DMS114 treated with DMSO at 0.1 percent for 48 hours (cell line): ENCODE results near the gene MYO18A.

Experiments
- DNase-seq: peaks from one replicate; lab custom pipeline; 2025; ENCODE audit not compliant: unreplicated experiment; lab: John Stamatoyannopoulos, UW

MYO18A gene

DNA sequence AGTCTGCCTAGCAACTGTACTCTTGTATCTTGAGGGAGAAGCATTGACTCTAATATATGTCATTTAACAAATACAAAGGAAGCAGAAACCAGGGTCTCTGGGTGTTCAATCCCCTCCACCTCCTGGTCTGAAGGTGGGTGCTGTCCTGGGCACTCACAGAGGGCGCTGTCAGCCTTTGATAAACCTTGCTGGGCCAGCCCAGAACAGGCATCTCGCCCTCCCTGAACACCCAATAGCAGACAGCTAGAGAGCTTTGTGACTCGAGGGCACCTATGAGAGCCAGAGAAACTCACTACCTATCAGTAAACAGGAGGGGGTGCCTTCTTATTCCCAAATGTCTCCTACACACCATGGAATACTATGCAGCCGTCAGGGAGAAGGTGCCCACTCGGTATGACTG is 143.6 kb downstream of the MYO18A start:
- no peak for DNase-seq

DNA sequence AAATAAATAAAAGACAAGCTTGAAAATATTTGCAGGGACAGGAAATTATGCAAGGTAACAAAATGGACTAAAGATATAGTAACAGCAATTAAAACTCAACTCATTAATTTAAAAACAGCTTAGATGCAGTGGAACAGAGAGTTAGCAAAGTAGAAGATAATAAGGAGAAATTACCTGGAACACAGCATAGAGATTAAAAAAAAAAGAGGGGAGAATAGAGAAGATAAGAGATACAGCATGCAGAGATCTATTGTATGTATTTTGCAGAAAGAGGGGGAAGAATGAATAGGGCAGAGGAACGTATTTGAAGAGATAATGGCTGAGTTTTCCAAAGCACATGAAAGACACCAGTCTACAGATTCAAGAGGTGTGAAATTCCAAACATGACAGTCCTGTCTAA is 145.7 kb downstream of the MYO18A start:
- no peak for DNase-seq

DNA sequence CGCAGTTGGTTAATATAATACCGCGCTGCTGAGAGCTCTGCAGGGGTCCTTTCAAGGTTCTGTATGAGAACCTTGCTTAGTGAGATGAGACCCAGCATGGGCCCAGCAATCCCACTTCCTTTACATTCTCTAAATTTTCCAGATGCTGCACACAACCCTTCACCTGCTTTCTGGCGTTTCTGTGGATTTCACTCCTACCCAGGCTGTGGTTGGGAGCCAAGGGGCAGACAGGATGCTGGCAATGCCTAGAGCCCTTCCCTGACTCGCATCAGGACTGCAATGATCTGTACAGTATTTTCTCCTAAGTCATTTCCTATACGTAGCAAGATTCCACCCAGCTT is 147.4 kb downstream of the MYO18A start:
- DNase-seq, result no peak

DNA sequence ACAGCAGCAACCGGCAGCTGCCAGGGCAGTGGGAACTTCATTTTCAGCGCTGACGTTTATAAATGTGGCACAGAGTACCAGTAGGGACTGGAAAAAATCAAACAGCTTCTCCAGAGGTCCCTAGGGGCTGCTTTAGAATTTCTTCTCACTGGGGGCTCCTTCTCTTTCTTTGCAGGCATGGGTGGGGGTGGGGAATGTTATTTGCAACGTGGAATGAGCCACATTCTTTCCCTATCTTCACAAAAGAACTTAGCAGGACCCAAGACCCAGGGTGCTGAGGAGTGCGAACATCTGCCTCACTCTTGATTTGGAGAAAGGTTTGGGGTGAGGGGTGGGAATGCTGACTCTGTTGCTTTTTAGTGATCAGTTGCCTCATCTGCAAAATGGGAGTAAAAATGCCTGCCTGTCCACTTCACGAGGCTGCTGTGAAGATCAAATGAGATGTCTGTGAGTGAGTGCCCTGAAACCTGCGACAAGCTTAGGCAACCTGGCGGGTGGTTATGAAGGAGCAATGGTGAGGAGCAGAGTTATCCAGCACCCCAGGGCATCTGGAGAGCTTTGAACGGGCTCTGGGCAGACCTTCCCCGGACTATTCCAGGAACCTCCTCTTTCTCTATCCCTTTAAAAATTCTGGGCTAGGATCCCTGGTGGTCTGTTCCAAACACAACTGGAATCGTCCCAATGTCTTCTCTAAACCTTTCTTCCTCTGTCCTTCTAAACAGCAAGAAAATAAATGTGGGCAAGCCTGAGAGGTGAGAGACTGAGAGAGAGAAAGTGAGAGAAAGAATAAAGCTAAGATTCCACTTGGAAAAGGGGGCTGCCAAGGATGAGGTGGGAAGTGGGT is 148.0 kb downstream of the MYO18A start:
- DNase-seq, result no peak

DNA sequence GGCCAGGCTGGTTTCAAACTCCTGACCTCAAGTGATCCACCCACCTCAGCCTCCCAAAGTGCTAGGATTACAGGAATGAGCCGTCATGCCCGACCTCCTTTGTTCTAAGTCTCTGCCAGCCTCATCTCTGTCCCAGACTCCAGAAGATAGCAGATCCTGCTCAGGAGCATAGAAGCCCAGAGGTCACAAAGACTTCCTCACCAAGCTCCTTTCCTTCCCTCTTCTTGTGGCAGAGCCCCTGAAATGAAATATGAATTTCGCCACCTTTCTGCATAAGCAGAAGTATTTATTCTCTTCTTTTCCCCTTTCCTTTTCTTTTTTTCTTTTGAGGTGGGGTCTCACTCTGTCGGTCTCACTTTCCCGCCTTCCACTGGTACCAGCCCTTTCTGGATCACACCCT is 148.7 kb downstream of the MYO18A start:
- no peak for DNase-seq

DNA sequence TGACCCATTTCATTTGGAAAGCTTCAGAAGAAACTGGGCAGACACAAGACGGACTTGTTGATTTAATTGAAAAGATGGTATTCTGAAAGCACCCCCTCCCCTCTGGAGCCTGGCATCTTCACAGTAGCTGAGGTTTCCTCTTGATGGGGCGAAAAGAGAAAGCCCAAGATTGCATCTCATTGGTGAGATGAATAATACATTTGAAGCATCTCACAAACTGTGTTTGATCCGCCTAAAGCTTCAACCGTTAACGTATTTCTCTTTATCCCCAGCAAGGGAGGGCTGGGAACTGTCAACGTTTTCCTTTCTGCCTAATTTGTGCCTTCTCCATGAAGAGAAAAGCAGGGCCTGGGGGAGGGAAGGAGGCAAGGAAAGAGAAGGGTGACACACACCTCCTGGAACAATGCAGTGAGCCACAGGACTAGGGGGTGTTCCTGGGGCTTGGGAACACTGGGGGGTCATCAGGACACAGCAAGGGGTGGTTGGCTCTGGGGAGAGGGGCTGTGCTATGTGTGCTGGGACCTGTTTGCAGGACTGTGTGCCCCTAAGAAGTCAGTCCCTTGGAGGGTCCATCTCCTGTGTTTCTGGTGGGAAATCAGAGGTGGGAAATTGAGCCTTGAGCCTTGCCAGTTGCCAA is 155.8 kb downstream of the MYO18A start:
- no peak for DNase-seq

DNA sequence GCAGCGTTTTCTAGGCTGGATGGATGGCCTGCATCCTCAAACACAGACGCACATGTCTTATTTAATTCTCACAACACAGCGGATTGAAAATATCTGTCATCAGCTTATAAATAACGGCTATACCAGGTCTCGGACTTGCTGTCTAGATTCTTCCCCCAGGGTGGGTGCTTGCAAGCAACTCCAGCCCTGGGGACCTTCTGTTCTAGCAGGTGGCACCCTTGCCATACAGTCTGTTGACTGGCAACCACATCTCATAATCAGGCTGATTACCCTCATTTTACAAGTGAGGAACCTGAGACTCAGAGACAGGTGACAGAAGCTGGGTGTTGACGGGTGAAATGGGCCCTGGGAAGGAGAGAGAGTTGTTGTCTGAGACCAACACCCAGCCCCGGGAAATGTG is 158.1 kb downstream of the MYO18A start:
- no peak for DNase-seq

DNA sequence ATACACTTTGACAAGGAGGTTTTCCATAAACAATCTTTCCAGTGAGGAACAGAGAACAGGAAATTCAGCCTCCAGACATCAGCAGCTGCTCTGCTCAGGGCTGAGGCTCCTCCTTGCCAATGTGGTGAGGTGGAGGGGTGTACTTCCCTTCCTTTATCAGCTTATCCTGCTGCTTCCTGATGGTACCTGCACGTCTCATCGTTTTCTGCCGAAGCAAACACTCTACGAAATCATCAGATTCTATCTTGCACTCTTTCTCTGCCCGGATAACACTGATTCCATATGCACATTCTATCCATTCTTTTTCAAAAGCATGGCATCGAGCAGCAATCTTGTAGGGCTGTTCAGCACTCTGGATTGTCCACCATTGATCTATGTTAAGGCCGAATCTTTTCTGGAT is 159.0 kb downstream of the MYO18A start:
- DNase-seq, result no peak
